DOHH2 (cell line): ENCODE data around the gene AUTS2.

Experiments
- H3F3A ChIP-seq: fragments of 200-600 bp; sonication (generic), shearing (Covaris generic); 2 replicates; pipeline ENCODE4 v1.6.0; 2016; ENCODE audit warnings: antibody characterized with exemption, mild to moderate bottlenecking; ENCODE audit not compliant: control insufficient read depth, insufficient read depth
- H3K27ac ChIP-seq: fragments of 200-600 bp; sonication (generic); 2 replicates; pipeline ENCODE4 v1.5.1; 2014; ENCODE audit warnings: low read depth, mild to moderate bottlenecking, low read length, moderate library complexity
- H3K27me3 ChIP-seq: fragments of 200-600 bp; sonication (generic); 2 replicates; pipeline ENCODE4 v1.6.1; 2014; ENCODE audit warnings: mild to moderate bottlenecking, low read length, mixed read lengths; ENCODE audit not compliant: control insufficient read depth
- H3K36me3 ChIP-seq: fragments of 200-600 bp; sonication (generic); 2 replicates; pipeline ENCODE4 v1.6.1; 2014; ENCODE audit warnings: mild to moderate bottlenecking, low read length, moderate library complexity, mixed read lengths; ENCODE audit not compliant: control insufficient read depth
- H3K4me1 ChIP-seq: fragments of 200-600 bp; sonication (generic); 2 replicates; pipeline ENCODE4 v1.6.1; 2014; ENCODE audit warnings: mild to moderate bottlenecking, low read length, mixed read lengths; ENCODE audit not compliant: control insufficient read depth
- H3K4me2 ChIP-seq: fragments of 200-600 bp; sonication (generic); 2 replicates; pipeline ENCODE4 v1.6.0; 2014; ENCODE audit warnings: mild to moderate bottlenecking, low read length, moderate library complexity
- H3K4me3 ChIP-seq: fragments of 200-600 bp; sonication (generic); 2 replicates; pipeline ENCODE4 v1.5.1; 2014; ENCODE audit warnings: mild to moderate bottlenecking, low read length, mixed read lengths
- H3K79me2 ChIP-seq: fragments of 200-600 bp; sonication (generic); 2 replicates; pipeline ENCODE4 v1.6.1; 2014; ENCODE audit warnings: mild to moderate bottlenecking, low read length, mixed read lengths; ENCODE audit not compliant: control insufficient read depth
- H3K9me2 ChIP-seq: fragments of 200-600 bp; sonication (generic); replicated peaks from 2 replicates; pipeline ENCODE4 v1.6.1; 2014; ENCODE audit warnings: mild to moderate bottlenecking, low read length, mixed read lengths; ENCODE audit not compliant: control insufficient read depth
- H3K9me3 ChIP-seq: fragments of 200-600 bp; sonication (generic); 2 replicates; pipeline ENCODE4 v1.6.1; 2014; ENCODE audit warnings: antibody characterized with exemption, low read length, mixed read lengths; ENCODE audit not compliant: control insufficient read depth, insufficient read depth
- H4K20me1 ChIP-seq: fragments of 200-600 bp; sonication (generic); 2 replicates; pipeline ENCODE4 v1.6.0; 2014; ENCODE audit warnings: low read depth, mild to moderate bottlenecking, antibody characterized with exemption, low read length, moderate library complexity; ENCODE audit not compliant: control insufficient read depth, insufficient read depth
- CTCF ChIP-seq: fragments of 200-600 bp; sonication (generic); IDR thresholded peaks from one replicate; pipeline ENCODE4 v1.5.1; 2014; ENCODE audit warnings: antibody characterized with exemption, mild to moderate bottlenecking, low read depth, low read length; ENCODE audit not compliant: poor library complexity, severe bottlenecking
- EZH2phosphoT487 ChIP-seq: fragments of 200-600 bp; sonication (generic); IDR thresholded peaks from 2 replicates; pipeline ENCODE4 v1.6.1; 2017; ENCODE audit warnings: borderline replicate concordance, mild to moderate bottlenecking, antibody characterized with exemption, low read length, moderate library complexity, mixed read lengths

AUTS2 gene

GRCh38 chr7:70634071-70634470 lies 1035.8 kb downstream of the AUTS2 start:
- H3K4me3 ChIP-seq = no peak overlapping the region
- no peaks in the 10 kb centered on the region for H3F3A ChIP-seq
- no peaks in the 10 kb centered on the region for H3K36me3 ChIP-seq
- no peaks in the 10 kb centered on the region for H4K20me1 ChIP-seq
- H3K4me2 ChIP-seq = no peak overlapping the region
- H3K27ac ChIP-seq = no peak overlapping the region
- TF ChIP-seq CTCF (no peak), EZH2phosphoT487 (no peak)
- H3K79me2 ChIP-seq = no peaks in the 10 kb centered on the region
- no peaks in the 10 kb centered on the region for H3K9me3 ChIP-seq
- H3K4me1 ChIP-seq = no peaks in the 10 kb centered on the region
- H3K9me2 ChIP-seq = no peaks in the 10 kb centered on the region
- H3K27me3 ChIP-seq = no peaks in the 10 kb centered on the region

- Histone ChIP-seq H4K20me1 (no peaks in the 10 kb centered on the region), H3K4me3 (no peak overlapping the region), H3K36me3 (no peaks in the 10 kb centered on the region), H3K9me3 (no peaks in the 10 kb centered on the region), H3K4me2 (no peak overlapping the region), H3K27me3 (no peaks in the 10 kb centered on the region), H3K9me2 (no peaks in the 10 kb centered on the region), H3K4me1 (no peaks in the 10 kb centered on the region), H3K27ac (no peak overlapping the region), H3K79me2 (no peaks in the 10 kb centered on the region), H3F3A (no peaks in the 10 kb centered on the region)
- no peak for TF ChIP-seq EZH2phosphoT487
- TF ChIP-seq CTCF = no peak
Measured at GRCh38 chr7:70634610-70635068, 1036.4 kb downstream of the AUTS2 start.

- no peak overlapping the region for H3K4me3 ChIP-seq
- H3K4me2 ChIP-seq = no peak overlapping the region
- H3K27me3 ChIP-seq = no peaks in the 10 kb centered on the region
- no peaks in the 10 kb centered on the region for H3K9me2 ChIP-seq
- no peaks in the 10 kb centered on the region for H3F3A ChIP-seq
- no peaks in the 10 kb centered on the region for H4K20me1 ChIP-seq
- H3K27ac ChIP-seq = no peak overlapping the region
- no peaks in the 10 kb centered on the region for H3K79me2 ChIP-seq
- no peaks in the 10 kb centered on the region for H3K9me3 ChIP-seq
- no peaks in the 10 kb centered on the region for H3K4me1 ChIP-seq
- TF ChIP-seq CTCF (no peak), EZH2phosphoT487 (no peak)
- no peaks in the 10 kb centered on the region for H3K36me3 ChIP-seq
Measured at GRCh38 chr7:70635633-70636032, 1037.4 kb downstream of the AUTS2 start.

GRCh38 chr7:70636169-70636568 lies 1037.9 kb downstream of the AUTS2 start:
- no peaks in the 10 kb centered on the region for H3K36me3 ChIP-seq
- H3F3A ChIP-seq = no peaks in the 10 kb centered on the region
- no peaks in the 10 kb centered on the region for H3K27me3 ChIP-seq
- H3K9me2 ChIP-seq = no peaks in the 10 kb centered on the region
- TF ChIP-seq CTCF (no peak), EZH2phosphoT487 (no peak)
- no peaks in the 10 kb centered on the region for H3K9me3 ChIP-seq
- no peaks in the 10 kb centered on the region for H4K20me1 ChIP-seq
- no peak overlapping the region for H3K4me2 ChIP-seq
- H3K4me1 ChIP-seq = no peaks in the 10 kb centered on the region
- H3K4me3 ChIP-seq = no peak overlapping the region
- H3K79me2 ChIP-seq = no peaks in the 10 kb centered on the region
- H3K27ac ChIP-seq = no peak overlapping the region
